T-cell (primary cell): ENCODE results near the gene ARHGAP6. TPM values are rescaled to one million over a fixed set of nuclear protein-coding genes. Genes with fewer than 3 reads are reported as not detected.

Experiments
- ATAC-seq, 4 experiments: fragments of 200-7000 bp in 3 of 4; fragments of 150-1000 bp in 1 of 4; cut with Tn5 transposase; replicated peaks in 1 of 4; 1 replicate in 3 of 4; 2 replicates in 1 of 4; pipeline ENCODE4 v1.10.0; 2021; ENCODE audit warnings: moderate library complexity in 3 of 4, mild to moderate bottlenecking in 2 of 4, moderate number of reproducible peaks in 1 of 4
- CTCF ChIA-PET, 2 donors: fragments of 300-600 bp; sonication (Branson Sonifier 250); formaldehyde crosslinking; loops; one replicate each; lab custom pipeline; 2022; ENCODE audit warnings: antibody characterized with exemption in 2 of 2; lab: Charles Lee
- POLR2A ChIA-PET, 2 donors: fragments of 300-600 bp; sonication (Branson Sonifier 250); formaldehyde crosslinking; loops; one replicate each; lab custom pipeline; 2022; ENCODE audit warnings: antibody characterized with exemption in 2 of 2; lab: Charles Lee
- DNase-seq, 35 experiments: peaks; one replicate each; pipeline versions ENCODE4 v3.0.0 to v3.0.0-alpha.2; 2013 to 2023
- H3K27ac ChIP-seq: one replicate; pipeline ENCODE4 v1.5.1; 2013; ENCODE audit warnings: low read length
- H3K27me3 ChIP-seq, 2 experiments: replicated peaks in 1 of 2; 1 replicate in 1 of 2; 2 replicates in 1 of 2; pipeline versions ENCODE4 v1.6.1 to v1.7.0; 2013; ENCODE audit warnings: low read length in 1 of 2, mixed read lengths in 1 of 2; ENCODE audit not compliant: control insufficient read depth in 2 of 2, insufficient read depth in 2 of 2; ENCODE audit errors: extremely low read depth in 1 of 2
- H3K36me3 ChIP-seq, 2 donors: 1 replicate in 1 of 2; 2 replicates in 1 of 2; pipeline versions ENCODE4 v1.6.1 to v1.7.0; 2013; ENCODE audit warnings: low read length in 1 of 2; ENCODE audit not compliant: control insufficient read depth in 2 of 2, insufficient read depth in 1 of 2; ENCODE audit errors: extremely low read depth in 1 of 2
- H3K4me1 ChIP-seq, 2 experiments: 1 replicate in 1 of 2; 2 replicates in 1 of 2; pipeline versions ENCODE4 v1.6.1 to v1.7.0; 2013; ENCODE audit warnings: low read length in 2 of 2, mixed read lengths in 1 of 2; ENCODE audit not compliant: insufficient read depth in 2 of 2, control insufficient read depth in 1 of 2; ENCODE audit errors: extremely low read depth in 1 of 2
- H3K4me3 ChIP-seq, 2 donors: 1 replicate in 1 of 2; 2 replicates in 1 of 2; pipeline versions ENCODE4 v1.5.1 to v1.7.0; 2013; ENCODE audit warnings: mild to moderate bottlenecking in 2 of 2, low read length in 1 of 2, moderate library complexity in 1 of 2; ENCODE audit not compliant: control insufficient read depth in 1 of 2; ENCODE audit errors: extremely low read depth in 1 of 2
- H3K9me3 ChIP-seq: 2 replicates; pipeline ENCODE4 v1.7.0; 2013
- H3K27ac Mint-ChIP-seq, 2 donors: one replicate each; pipeline ENCODE4 v1.8.0; 2020 to 2021; ENCODE audit warnings: mild to moderate bottlenecking in 2 of 2, mixed read lengths in 2 of 2
- H3K27me3 Mint-ChIP-seq, 2 donors: one replicate each; pipeline ENCODE4 v1.8.0; 2021 to 2022; ENCODE audit warnings: mixed read lengths in 2 of 2
- H3K36me3 Mint-ChIP-seq: one replicate; pipeline ENCODE4 v1.8.0; 2021; ENCODE audit warnings: mixed read lengths
- H3K4me1 Mint-ChIP-seq, 3 donors: one replicate each; pipeline ENCODE4 v1.8.0; 2020 to 2022; ENCODE audit warnings: mixed read lengths in 3 of 3, mild to moderate bottlenecking in 1 of 3
- H3K4me3 Mint-ChIP-seq, 3 donors: one replicate each; pipeline ENCODE4 v1.8.0; 2020 to 2022; ENCODE audit warnings: mild to moderate bottlenecking in 3 of 3, mixed read lengths in 3 of 3, moderate library complexity in 3 of 3
- H3K9me3 Mint-ChIP-seq, 3 donors: one replicate each; pipeline ENCODE4 v1.8.0; 2020 to 2022; ENCODE audit warnings: mixed read lengths in 3 of 3
- WGBS: methylation state at CpG from one replicate; pipeline ENCODE4 v1.1.5; 2013; ENCODE audit warnings: missing lambda C conversion rate; ENCODE audit not compliant: insufficient coverage; 5-methylcytosine and 5-hydroxymethylcytosine counted together
- total RNA-seq, 35 experiments: library from RNA in 6 of 35; stranded (reverse) in 6 of 35; fragments of 120-200 nt in 1 of 35; gene quantifications; one replicate each; pipeline versions ENCODE4 v1.2.1 to v1.2.4 and lab custom pipeline; 2013 to 2026

Gene ARHGAP6
- total RNA-seq, 5 donors from 2014 or later (not counting 1 experiment from before 2014, with no cell fraction given): 0.09 to 0.13 (median 0.12) TPM; not detected in 2

GRCh38 chrX:11159149-11159548 lies 506.6 kb downstream of the ARHGAP6 start:
- H3K4me3 ChIP-seq: no peak overlapping the region
- no peaks in the 10 kb centered on the region for H3K9me3 ChIP-seq
- no peak overlapping the region for H3K27ac Mint-ChIP-seq
- ChIA-PET POLR2A (no interaction called here), CTCF (no interaction called here)
- no peaks in the 10 kb centered on the region for H3K36me3 Mint-ChIP-seq
- no peak for ATAC-seq
- H3K4me1 Mint-ChIP-seq: no peaks in the 10 kb centered on the region
- no peak overlapping the region for H3K27ac ChIP-seq
- no CpG with 5 or more reads among the region's 1 CpG for WGBS
- peaks cover under 1 to 11% of the 10 kb centered on the region in 2 donors for H3K27me3 Mint-ChIP-seq
- no peaks in the 10 kb centered on the region for H3K36me3 ChIP-seq
- no peaks in the 10 kb centered on the region for H3K27me3 ChIP-seq
- no peak for DNase-seq
- H3K9me3 Mint-ChIP-seq: no peaks in the 10 kb centered on the region
- no peaks in the 10 kb centered on the region for H3K4me1 ChIP-seq
- H3K4me3 Mint-ChIP-seq: no peak overlapping the region

GRCh38 chrX:11151799-11152559 lies 513.7 kb downstream of the ARHGAP6 start:
- Mint-ChIP-seq H3K4me1 (no peaks in the 10 kb centered on the region), H3K9me3 (no peaks in the 10 kb centered on the region), H3K4me3 (no peak overlapping the region), H3K27me3 (peaks cover 2 to 23% of the 10 kb centered on the region in 2 donors), H3K36me3 (no peaks in the 10 kb centered on the region), H3K27ac (no peak overlapping the region)
- H3K27ac ChIP-seq: no peak overlapping the region
- H3K27me3 ChIP-seq: peaks cover 0 to 2% of the 10 kb centered on the region in 2 experiments
- no peaks in the 10 kb centered on the region for H3K36me3 ChIP-seq
- CTCF ChIA-PET: no interaction called here
- no CpG with 5 or more reads among the region's 4 CpGs for WGBS
- ATAC-seq (no peak), DNase-seq (no peak)
- POLR2A ChIA-PET: no interaction called here
- no peak overlapping the region for H3K4me3 ChIP-seq
- H3K4me1 ChIP-seq: no peaks in the 10 kb centered on the region
- no peaks in the 10 kb centered on the region for H3K9me3 ChIP-seq

- no peak for DNase-seq
- H3K4me3 ChIP-seq: no peak overlapping the region
- H3K4me1 ChIP-seq: peaks cover 0 to 4% of the 10 kb centered on the region in 2 experiments
- ChIA-PET POLR2A (no interaction called here), CTCF (interaction anchor here (0.5 to 1.2 kb wide), 3 partner anchors 12 to 963 kb away, joined by 3 to 6 read pairs (median 3); no protein-coding TSS in a partner anchor)
- 88% methylated on average over 3 of the region's 7 CpGs for WGBS
- no peak overlapping the region for H3K27ac ChIP-seq
- H3K27me3 ChIP-seq: peaks cover 0 to 7% of the 10 kb centered on the region in 2 experiments
- no peaks in the 10 kb centered on the region for H3K36me3 ChIP-seq
- no peaks in the 10 kb centered on the region for H3K36me3 Mint-ChIP-seq
- no peaks in the 10 kb centered on the region for H3K9me3 ChIP-seq
- H3K4me1 Mint-ChIP-seq: peaks cover 2 to 6% (median 5%) of the 10 kb centered on the region in 3 donors
- H3K4me3 Mint-ChIP-seq: no peak overlapping the region
- H3K9me3 Mint-ChIP-seq: no peaks in the 10 kb centered on the region
- ATAC-seq: no peak
- no peak overlapping the region for H3K27ac Mint-ChIP-seq
- peaks cover 2 to 24% of the 10 kb centered on the region in 2 donors for H3K27me3 Mint-ChIP-seq
Observed at GRCh38 chrX:11148401-11148800, 517.3 kb downstream of the ARHGAP6 start.

- Histone ChIP-seq H3K36me3 (no peaks in the 10 kb centered on the region), H3K27ac (no peak overlapping the region), H3K27me3 (peaks cover 0 to 7% of the 10 kb centered on the region in 2 experiments), H3K4me3 (no peak overlapping the region), H3K4me1 (peaks cover 0 to 4% of the 10 kb centered on the region in 2 experiments), H3K9me3 (no peaks in the 10 kb centered on the region)
- H3K9me3 Mint-ChIP-seq: no peaks in the 10 kb centered on the region
- ATAC-seq (no peak), DNase-seq (no peak)
- no CpG with 5 or more reads among the region's 1 CpG for WGBS
- no peaks in the 10 kb centered on the region for H3K36me3 Mint-ChIP-seq
- H3K4me3 Mint-ChIP-seq: no peak overlapping the region
- peaks cover 2 to 16% of the 10 kb centered on the region in 2 donors for H3K27me3 Mint-ChIP-seq
- ChIA-PET POLR2A (no interaction called here), CTCF (interaction anchor here in 1 of 2 donors (0.8 kb wide), 1 partner anchor 958 kb away, joined by 3 read pairs; no protein-coding TSS in a partner anchor)
- H3K27ac Mint-ChIP-seq: no peak overlapping the region
- peaks cover 2 to 6% (median 5%) of the 10 kb centered on the region in 3 donors for H3K4me1 Mint-ChIP-seq
Observed at GRCh38 chrX:11146411-11146810, 519.3 kb downstream of the ARHGAP6 start.

- Mint-ChIP-seq H3K27ac (no peak overlapping the region), H3K4me3 (no peak overlapping the region), H3K9me3 (no peaks in the 10 kb centered on the region), H3K27me3 (peaks cover 2 to 13% of the 10 kb centered on the region in 2 donors), H3K4me1 (peaks cover 2 to 6% (median 5%) of the 10 kb centered on the region in 3 donors), H3K36me3 (no peaks in the 10 kb centered on the region)
- DNase-seq (peak in 25 of 35 experiments; percentile 0 to 77 (median 25)), ATAC-seq (peak; percentile 49 to 72 (median 62))
- Histone ChIP-seq H3K36me3 (no peaks in the 10 kb centered on the region), H3K4me3 (no peak overlapping the region), H3K9me3 (no peaks in the 10 kb centered on the region), H3K27me3 (peaks cover 0 to 5% of the 10 kb centered on the region in 2 experiments), H3K4me1 (peaks cover 0 to 4% of the 10 kb centered on the region in 2 experiments), H3K27ac (no peak overlapping the region)
- POLR2A ChIA-PET: no interaction called here
- 20% methylated on average over 4 of the region's 20 CpGs for WGBS
- CTCF ChIA-PET: interaction anchor here in 1 of 2 donors (0.7 to 1.5 kb wide), 3 partner anchors 18 to 954 kb away, joined by 3 to 4 read pairs (median 3); no protein-coding TSS in a partner anchor
Observed at GRCh38 chrX:11143931-11144678, 521.6 kb downstream of the ARHGAP6 start.
